Hindlimb muscle (tissue), 1 donor: ENCODE results near the gene WDR64. TPM values are rescaled to one million over a fixed set of nuclear protein-coding genes. Genes with fewer than 3 reads are reported as not detected.

Source experiments
- DNase-seq: peaks from one replicate; pipeline ENCODE4 v3.0.0-alpha.2; 2013
- polyA plus RNA-seq: library from polyadenylated mRNA; unstranded; fragments of 120-200 nt; gene quantifications from one replicate; pipeline ENCODE4 v1.2.1, GENCODE V29; 2013; ENCODE audit not compliant: insufficient read length

Gene WDR64
- polyA plus RNA-seq, result 0.45 TPM

- no peak for DNase-seq
Measured at GRCh38 chr1:241652012-241652411, at the start of gene WDR64. Gene WDR64, plus strand, starts transcription at chr1:241652281. Its CDS starts 204 bp downstream, at chr1:241652485.

GRCh38 chr1:241603731-241604245, 48.3 kb upstream of the WDR64 start:
- DNase-seq, result no peak

DNA sequence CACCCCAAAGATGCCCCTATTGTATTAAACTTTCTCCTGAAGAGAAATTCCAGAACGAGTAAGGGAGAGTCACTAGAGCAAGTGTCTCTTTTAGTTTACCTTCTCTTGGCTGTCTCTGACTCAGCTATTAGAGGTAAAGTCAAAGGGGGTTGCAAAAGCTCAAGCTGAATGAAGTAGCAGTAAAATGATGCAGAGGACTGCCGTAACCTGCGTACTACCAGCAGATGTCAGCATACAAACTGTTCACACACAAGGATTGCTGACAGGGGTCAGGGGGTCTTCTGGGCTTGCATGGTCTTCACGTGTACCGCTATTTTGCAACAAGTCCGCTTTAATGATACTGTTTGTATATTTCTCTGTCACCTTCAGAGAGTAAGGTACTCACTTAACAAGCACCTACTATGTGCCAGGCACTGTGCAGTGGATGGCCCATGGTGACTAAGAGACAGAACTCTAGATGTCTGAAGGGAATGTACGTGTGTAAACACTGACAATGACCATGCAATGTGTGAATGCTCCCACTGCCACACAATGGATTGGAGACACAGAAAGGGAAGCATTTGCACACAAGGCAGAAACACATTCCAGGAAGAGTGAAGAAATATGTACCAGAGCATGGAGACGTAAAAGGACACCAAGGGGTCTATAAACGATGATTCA, 46.8 kb upstream of the WDR64 start:
- no peak for DNase-seq

GRCh38 chr1:241606544-241606943, 45.5 kb upstream of the WDR64 start:
- DNase-seq, result no peak

DNA sequence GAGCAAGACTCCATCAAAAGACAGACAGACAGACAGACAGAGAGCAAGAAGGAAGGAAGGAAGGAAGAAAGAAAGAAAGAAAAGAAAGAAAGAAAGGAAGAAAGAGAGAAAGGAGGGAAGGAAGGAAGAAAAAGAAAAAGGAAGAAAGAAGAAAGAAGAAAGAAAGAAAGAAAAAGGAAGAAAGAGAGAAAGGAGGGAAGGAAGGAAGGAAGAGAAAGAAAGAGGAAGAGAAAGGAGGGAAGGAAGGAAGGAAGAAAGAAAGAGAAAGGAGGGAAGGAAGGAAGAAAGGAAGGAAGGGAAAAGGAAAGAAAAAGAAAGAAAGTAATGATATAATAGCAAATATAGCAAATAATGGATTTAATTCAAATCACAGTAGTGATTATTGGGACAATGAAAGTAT, 44.6 kb upstream of the WDR64 start:
- DNase-seq, result no peak

DNA sequence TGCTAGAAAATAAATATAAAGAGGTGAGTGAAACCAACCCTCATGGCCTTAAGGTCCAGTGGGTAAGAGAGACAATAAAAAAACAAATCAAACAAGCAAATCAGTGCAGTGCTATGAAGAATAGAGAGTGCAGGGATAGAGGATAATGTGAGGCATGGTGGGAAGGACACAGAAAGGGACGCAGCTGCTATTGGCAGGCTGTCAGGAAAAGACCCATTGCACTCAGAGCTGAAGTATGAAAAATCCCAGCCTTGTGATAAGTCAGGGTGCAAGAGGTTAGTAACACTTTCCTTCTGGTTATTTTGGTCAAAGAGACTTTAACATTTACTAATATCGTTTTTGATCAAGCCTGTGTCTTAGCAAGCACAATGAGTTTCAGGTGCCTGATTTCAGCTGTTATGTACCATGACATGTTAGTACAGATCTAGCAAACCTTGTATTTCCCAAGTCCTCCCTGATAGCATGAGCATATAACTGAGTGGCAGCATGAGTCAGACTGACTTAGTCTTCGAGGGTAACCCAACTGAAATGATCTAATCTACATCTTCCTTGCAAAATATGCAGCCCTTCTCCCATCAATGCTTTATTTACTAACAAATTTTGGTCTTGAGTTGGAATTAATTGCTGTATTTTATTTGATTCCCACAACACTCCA, 43.6 kb upstream of the WDR64 start:
- no peak for DNase-seq

GRCh38 chr1:241610056-241610815, 41.8 kb upstream of the WDR64 start:
- no peak for DNase-seq

DNA sequence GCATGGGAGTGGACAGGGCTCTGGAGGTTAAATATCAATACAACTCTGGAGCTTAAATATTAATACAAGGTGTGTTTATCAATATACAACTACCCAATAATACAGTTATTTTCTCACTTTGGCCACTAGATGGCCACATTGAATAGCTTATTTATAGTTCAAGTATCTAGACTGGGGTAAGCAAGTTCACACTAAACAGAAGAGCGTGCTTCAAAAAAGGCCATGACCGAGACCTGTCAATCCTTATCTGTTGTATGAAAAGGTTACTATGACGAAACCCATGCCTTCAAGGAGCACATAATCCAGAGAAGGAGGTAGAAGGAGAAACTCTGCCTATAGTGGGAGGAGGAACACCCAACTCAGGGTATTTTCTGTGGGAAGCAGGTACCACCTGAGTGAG, 41.0 kb upstream of the WDR64 start:
- peak; percentile 26 for DNase-seq

GRCh38 chr1:241611736-241612135, 40.3 kb upstream of the WDR64 start:
- DNase-seq, result no peak

DNA sequence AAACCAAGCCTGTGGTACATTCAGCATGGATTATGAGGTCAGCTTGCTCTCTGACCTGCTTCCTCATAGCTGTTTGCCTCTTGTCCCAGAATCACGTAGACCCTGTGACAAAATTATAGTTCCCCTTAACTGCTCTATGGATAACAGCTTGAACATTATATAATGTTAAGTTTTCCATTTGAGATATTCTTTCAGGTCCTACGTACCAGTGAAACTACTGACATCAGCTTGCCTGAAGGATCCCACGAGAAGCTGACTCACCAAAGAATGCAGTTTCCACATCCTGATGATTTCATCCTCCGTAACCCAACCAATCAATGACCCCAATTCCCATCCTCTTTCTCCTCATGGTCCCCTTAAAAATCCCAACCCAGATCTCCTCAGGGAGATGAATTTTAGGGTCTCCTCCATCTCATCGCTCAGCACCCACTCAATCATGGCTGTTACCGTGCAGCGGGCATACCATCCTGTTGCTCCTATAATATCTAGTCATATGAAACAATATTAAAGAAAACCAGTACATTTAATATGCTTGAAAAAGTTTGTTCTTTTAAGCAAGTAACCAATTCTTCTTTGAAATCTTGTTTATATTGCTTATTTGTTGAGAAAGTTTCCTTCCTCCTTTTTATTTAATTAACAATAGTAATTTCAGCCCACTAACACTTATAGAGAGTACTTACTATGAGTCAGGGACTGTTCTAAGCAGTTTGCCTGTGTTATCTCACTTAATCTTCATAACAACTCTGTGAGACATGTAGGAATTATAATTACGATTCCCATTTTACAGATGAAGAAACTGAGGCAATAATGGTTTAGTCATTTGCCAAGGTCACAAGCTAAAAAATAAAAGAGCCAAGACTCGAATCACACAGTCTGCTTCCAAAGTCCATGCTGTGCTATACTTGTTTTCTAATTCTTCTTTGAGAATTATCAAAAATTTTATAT, 39.3 kb upstream of the WDR64 start:
- no peak for DNase-seq

- DNase-seq, result no peak
Measured at GRCh38 chr1:241614144-241614543, 37.9 kb upstream of the WDR64 start.

GRCh38 chr1:241614572-241614971, 37.5 kb upstream of the WDR64 start:
- no peak for DNase-seq

DNA sequence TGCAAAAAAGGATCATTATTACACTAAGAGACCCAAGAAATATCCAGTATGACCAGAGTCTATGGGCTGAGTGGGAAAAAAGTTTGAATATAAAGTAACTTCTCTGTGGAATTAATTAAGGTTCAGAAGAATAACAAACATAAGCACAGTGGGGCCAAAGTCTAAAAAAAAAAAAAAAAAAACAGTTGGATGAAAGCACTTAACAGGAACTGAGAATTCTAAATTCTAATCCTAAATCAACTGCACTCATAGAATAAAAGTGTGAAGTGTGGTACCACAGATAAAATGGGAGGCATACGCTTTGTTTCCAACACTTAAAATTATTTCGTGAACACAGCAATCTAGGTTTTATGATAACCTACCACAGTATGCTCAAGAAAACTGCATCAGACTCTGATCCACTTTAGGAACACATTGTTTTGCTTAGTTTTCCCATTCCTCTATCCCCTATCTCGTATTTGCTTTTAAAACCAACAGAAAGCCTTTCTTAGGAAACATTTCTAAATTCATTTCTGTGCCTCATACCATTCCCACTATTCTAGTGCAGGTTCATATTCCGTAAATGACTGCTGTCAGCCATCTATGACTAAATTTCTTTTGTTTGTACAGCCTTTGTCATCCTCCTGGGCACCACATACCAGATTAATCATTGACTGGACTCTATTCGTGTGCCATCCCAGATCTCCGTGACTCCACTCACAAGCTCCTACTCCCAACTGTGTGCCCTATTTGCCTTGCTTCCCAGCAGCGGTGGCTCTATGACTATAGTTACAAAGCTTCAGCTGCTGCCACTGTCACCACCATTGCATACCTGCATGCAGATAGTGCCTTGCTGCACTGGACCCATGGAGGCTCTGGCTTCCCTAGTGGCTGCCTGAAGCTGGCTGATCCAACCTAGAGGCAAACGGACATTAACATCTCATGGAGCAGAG, 36.8 kb upstream of the WDR64 start:
- DNase-seq, result no peak

- DNase-seq, result no peak
Measured at GRCh38 chr1:241617426-241617825, 34.7 kb upstream of the WDR64 start.

GRCh38 chr1:241622669-241623068, 29.4 kb upstream of the WDR64 start:
- DNase-seq, result no peak

DNA sequence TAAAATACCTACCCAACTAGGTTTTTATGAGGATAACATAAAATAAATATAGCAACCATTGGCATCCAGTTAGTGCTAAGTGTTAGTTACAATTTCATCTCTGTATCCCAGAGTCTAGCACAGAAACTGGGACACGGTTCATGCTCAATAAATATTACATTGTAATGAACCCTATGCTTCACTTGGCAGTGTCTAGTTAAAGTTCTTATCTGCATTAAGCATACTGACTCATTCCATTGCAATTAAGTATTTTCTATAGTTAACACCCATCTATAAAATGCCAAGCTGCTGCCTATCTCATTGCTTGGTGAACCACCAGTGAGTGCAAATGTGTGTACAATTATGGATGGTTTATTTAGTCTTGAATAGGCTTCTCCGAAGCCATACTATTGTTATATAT, 27.1 kb upstream of the WDR64 start:
- DNase-seq, result no peak

DNA sequence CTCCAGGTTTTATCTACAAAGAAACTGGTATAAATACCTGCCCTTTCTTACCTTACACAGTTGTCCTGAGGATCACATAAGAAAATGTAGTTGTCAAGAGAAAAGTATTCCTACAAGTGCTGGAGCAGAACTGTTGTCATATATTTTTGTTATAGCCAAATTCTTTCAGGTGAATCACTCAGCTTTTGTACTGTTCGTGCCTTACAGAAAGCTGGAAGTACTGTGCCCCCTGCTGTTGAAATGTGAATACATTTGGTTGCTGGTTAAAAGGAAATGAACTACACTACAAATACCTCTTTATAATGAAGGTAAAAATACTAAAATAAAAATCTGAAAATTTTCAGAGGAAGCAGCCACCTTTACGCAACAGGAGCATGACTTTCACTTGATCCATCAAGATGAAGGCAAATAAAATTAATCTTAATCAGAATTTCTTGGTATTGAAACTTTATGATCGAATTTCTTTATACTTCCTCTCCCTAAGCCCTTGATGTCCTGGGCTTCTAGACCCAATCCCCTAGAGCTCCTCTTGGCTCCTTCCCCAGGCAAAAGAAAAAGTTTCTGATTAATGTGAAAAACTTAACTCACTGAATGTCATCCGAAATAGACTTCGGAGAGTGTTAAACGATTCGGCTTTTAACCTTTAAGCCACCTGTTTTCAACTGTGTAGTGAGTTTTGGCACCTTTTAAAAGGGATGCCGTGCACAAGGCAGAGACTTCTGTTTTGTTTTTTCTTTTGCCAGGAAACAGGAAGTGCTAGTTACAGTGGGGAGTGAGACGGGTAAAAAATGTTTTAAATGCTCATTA, 24.4 kb upstream of the WDR64 start:
- DNase-seq, result no peak

DNA sequence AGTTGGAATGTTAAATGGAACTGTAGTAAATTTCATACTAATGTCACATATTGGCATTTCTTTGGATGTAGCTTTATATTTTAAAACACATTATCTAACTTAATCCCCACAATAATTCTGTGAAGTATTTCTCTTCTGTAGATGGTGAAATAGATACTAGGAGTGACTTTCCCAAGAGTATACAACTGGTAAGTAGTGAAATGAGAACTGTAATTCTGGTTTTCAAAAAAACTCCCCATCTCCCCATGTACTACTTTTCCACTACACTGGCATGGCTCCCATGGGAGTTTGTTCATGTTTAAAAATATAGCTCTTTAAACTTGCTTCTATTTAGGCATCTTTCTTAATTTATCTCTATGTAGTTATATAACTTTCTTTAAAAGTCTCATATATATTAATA, 22.1 kb upstream of the WDR64 start:
- DNase-seq, result no peak

GRCh38 chr1:241630476-241630875, 21.6 kb upstream of the WDR64 start:
- no peak for DNase-seq

DNA sequence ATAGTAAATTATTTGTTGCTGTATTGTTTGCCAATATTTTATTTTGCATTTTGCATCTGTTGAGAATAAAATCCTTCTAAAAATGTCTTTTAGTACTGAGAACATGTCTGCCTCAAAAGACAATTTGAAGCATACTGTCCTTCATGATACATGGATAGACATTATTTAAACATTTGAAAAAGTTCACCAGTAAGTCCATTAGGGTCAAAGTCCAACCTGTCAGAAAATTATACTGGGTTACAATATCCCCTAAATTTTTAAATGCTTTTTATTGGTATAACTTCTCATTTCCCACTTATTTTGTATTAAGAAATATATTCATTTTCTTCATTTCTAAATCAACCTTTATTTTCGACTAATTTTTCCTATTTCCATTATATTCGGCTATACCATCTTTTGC, 21.2 kb upstream of the WDR64 start:
- DNase-seq, result no peak
